ENCODE data around the gene AMH.
A peak's percentile ranks its signal among the peaks of the same experiment; 100 is the strongest.
"Not testable (repeated sequence)": the region's sequence is repeated elsewhere in the genome, so short reads cannot be mapped to it uniquely, and the experiment has no call there.

The AMH gene

DNA sequence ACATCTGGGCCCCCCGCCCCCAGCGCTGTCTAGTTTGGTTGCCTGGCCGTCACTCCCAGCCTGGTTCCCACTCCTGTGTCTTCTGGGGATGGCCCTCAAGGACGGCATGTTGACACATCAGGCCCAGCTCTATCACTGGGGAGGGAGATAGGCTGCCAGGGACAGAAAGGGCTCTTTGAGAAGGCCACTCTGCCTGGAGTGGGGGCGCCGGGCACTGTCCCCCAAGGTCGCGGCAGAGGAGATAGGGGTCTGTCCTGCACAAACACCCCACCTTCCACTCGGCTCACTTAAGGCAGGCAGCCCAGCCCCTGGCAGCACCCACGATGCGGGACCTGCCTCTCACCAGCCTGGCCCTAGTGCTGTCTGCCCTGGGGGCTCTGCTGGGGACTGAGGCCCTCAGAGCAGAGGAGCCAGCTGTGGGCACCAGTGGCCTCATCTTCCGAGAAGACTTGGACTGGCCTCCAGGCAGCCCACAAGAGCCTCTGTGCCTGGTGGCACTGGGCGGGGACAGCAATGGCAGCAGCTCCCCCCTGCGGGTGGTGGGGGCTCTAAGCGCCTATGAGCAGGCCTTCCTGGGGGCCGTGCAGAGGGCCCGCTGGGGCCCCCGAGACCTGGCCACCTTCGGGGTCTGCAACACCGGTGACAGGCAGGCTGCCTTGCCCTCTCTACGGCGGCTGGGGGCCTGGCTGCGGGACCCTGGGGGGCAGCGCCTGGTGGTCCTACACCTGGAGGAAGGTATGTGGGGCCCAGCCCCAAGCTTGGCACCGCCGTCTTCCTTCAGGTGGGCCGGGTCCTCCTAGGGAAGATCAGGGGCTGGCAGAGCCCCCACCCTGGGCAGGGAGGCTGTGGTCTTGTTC, at the start of gene AMH:
Gene AMH, plus strand, starts transcription at position 314 of the 857 bp plus-strand sequence. Its CDS starts 10 bp downstream, at position 324.
- no peak for DNase-seq

GRCh38 chr19:2199861-2200623, 49.1 kb upstream of the AMH start:
- DNase-seq = no peak

GRCh38 chr19:2200624-2201294, 48.4 kb upstream of the AMH start:
- not testable (repeated sequence) for DNase-seq

DNA sequence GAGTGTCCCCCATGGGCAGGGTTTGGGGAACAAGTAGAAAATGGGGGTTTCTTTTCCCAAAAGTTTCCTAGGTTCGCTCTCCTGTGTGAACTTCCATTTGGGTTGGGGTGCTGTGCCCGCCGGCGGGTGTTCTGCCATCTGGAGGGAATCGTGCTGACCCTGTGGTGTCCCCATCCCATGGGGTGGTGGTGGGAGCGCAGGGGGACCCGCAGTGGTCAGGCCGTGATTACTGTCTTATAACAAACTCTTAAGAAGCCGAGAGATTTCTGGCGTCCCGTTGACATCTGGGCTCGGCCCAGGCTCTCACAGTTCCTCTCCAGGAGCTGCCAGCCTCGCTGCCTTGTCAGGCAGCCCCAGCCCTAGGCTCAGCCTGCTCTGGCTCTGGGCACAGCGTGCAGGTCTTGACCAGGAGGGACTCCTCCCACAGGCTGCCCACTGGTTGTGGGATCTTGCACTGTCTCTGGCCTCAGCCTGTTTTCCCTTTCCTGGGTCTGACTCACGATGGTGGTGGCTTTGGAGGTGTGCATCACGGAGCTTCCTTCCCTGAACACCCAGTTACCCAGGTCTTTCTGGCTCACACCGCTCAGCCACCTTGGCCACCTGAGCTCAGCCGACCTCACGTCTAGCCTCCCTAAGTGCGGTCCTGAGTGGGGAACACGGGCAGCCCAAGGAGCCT, 47.5 kb upstream of the AMH start:
- no peak for DNase-seq

DNA sequence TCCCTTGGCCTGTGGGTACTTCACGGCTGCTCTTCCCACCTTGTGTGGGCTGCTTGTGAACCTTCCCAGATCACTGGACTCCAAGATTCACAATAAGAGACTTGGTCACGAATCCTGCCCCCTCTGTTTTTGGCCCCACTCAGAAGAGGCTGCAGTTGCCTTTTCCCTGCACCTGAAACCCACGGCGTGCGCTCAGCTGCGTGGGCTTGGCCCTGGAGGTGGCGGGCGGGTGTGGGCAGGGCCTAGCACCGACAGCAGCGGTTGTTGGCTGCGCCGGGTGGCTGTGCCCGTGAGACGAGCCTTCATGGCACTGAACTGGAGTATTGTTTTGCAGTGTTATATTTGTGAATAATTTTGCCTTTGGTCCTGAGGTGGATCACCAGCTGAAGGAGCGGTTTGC, 46.8 kb upstream of the AMH start:
- DNase-seq = no peak

- no peak for DNase-seq
Observed at GRCh38 chr19:2207008-2207407, 42.1 kb upstream of the AMH start.

DNA sequence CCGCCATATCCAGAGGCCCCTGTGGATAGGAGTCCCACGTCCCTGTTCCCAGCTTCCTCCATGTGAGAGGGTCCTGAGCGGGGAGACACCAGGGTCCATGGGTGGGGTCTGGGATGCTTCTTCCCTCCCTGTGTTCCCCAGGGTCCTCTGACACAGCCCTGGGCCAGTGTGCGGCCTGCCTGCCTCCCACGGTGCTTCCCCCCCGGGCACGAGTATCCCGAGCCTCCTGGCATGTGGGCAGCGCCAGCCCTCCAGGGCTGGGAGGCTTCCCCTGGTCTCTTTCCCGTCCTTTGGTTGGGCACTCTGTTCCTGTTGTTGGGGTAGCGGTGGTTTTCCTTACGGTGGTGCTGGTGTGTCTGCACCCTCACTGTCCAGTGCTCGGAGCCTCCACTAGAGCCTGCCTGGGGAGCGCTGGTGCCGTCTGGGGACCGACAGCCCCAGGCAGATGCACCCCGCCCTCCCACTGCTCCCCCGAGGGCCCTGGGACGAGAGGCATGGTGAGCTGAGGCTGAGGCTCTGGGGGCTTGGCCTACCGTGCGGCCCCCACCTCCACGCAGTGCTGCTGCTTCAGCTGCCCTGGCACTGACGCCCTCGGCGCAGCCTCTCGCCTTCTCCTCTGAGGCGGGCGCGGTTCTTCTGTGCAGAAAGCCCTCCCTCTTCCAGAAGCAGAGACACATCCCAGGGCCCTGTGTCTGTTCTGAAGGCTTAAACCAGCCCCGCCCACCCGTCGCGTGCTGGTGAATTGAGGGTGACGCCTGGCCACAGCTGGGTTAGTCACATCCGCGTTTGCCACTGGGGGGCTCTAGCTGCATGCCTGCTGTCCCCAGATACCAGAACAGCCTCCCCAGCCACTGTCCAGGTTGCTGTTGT, 40.9 kb upstream of the AMH start:
- peak; percentile 76 for DNase-seq

GRCh38 chr19:2208975-2209374, 40.1 kb upstream of the AMH start:
- no peak for DNase-seq

GRCh38 chr19:2209408-2209807, 39.7 kb upstream of the AMH start:
- DNase-seq = no peak

GRCh38 chr19:2210206-2210605, 38.9 kb upstream of the AMH start:
- no peak for DNase-seq

- DNase-seq = no peak
Observed at GRCh38 chr19:2210987-2211740, 38.0 kb upstream of the AMH start.

GRCh38 chr19:2212861-2213711, 36.0 kb upstream of the AMH start:
- DNase-seq = no peak

DNA sequence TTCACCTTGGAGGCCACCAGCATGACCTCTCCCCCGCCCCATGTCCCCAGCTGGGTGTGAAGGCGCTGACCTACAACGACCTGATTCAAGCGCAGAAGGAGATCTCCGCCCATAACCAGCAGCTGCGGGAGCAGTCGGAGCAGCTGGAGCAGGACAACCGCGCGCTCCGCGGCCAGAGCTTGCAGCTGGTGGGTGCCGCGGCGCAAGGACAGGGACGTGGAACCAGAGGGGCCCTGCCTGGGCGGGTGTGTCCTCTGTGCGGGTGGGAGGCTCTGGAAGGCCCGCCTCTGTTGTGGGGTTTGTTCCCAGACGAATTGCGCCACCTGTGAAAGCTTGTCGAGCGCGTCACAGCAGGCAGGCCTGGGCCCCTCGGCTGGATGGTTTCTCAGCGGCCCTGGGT, 35.3 kb upstream of the AMH start:
- no peak for DNase-seq

DNA sequence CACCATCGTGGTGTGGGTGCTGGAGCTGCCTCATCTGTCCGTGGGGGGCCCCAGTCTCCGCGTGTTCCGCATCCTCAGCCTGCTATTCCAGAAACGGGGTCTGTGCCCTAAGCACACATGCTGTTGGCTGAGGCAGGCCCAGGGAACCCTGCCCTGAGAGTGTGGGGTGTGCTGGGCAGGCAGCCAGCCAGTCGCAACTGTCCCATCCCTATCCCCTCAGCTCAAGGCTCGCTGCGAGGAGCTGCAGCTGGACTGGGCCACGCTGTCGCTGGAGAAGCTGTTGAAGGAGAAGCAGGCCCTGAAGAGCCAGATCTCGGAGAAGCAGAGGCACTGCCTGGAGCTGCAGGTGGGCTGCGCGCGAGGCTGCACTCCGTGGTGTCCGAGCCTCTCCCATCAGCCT, 34.9 kb upstream of the AMH start:
- DNase-seq = no peak

GRCh38 chr19:2215281-2215751, 33.8 kb upstream of the AMH start:
- no peak for DNase-seq

DNA sequence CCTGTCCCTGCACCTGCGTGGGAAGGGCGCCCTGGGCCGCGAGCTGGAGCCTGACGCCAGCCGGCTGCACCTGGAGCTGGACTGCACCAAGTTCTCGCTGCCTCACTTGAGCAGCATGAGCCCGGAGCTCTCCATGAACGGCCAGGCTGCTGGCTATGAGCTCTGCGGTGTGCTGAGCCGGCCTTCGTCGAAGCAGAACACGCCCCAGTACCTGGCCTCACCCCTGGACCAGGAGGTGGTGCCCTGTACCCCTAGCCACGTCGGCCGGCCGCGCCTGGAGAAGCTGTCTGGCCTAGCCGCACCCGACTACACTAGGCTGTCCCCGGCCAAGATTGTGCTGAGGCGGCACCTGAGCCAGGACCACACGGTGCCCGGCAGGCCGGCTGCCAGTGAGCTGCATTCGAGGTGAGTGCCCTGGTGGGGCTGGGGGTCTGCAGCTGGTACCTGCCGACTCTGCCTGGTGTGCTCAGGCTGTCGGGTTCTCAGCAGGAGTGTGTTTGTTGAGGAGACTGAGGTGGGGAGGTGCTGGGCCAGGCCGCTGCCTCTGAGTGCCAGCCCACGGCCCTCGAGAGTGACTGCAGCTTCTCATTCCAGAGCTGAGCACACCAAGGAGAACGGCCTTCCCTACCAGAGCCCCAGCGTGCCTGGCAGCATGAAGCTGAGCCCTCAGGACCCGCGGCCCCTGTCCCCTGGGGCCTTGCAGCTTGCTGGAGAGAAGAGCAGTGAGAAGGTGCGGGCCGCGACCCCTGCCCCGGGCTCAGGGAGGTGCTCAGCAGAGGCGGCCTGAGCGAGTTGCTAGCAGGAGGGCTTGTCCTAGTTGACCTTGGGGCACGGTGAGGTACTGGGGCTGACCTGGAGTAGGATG, 32.5 kb upstream of the AMH start:
- no peak for DNase-seq

DNA sequence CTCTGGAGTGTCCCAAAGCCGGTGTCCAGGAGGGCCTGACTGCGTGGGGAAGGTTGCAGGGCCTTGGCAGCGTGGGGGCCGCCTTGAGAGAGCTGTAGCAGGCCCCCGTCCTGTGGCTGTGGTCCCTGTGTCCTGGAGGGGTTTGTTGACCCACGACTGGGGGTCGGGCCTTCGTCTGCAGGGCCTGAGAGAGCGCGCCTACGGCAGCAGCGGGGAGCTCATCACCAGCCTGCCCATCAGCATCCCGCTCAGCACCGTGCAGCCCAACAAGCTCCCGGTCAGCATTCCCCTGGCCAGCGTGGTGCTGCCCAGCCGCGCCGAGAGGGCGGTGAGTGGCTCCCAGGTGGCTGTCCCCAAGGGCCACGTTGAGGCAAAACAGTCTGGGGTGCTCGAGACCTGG, 31.5 kb upstream of the AMH start:
- no peak for DNase-seq

DNA sequence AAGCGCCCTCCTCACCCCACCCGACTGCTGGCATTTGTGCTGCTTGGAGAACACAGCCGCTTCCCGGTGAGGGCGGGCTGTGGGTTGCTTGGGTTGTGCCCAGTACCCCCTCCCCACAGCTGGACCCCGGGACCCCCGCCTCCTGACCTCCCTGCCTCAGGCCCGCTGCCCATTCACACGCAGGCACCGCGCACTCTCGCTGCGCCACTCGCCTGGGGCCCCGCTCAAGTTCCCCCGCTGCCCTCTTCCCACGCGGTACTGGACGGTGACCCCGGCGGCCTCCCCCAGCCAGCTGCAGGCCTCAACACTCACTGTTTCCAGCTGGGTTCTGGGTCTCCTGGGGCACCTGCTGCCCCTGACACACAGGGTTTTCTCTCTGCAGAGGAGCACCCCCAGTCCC, 29.4 kb upstream of the AMH start:
- DNase-seq = no peak

- peak; percentile 83 for DNase-seq
Observed at GRCh38 chr19:2221250-2221831, 27.8 kb upstream of the AMH start.
